GM12878 (cell line): ENCODE results near the gene TCF7L1. TPM values are rescaled to one million over a fixed set of nuclear protein-coding genes. Genes with fewer than 3 reads are reported as not detected.

Source experiments
- ATAC-seq: fragments of 200-7000 bp; cut with Tn5 transposase; 3 replicates; pipeline ENCODE4 v1.9.1; 2020; ENCODE audit warnings: mild to moderate bottlenecking, moderate library complexity
- BruUV-seq: library from RNA; stranded (reverse); fragments of 400-500 nt; replicated peaks from 2 replicates; lab custom pipeline; 2021; lab: Mats Ljungman, UMichigan
- CTCF ChIA-PET: fragments of 300-600 bp; sonication (Branson Sonifier 250); formaldehyde crosslinking; extraction: SDS; loops from one replicate; lab custom pipeline; 2021; ENCODE audit warnings: inconsistent platforms; lab: Yijun Ruan, JAX
- POLR2A ChIA-PET: fragments of 350-600 bp; formaldehyde crosslinking; extraction: SDS; loops from one replicate; lab custom pipeline; 2021; ENCODE audit warnings: inconsistent platforms; lab: Charles Lee
- RAD21 ChIA-PET: fragments of 300-600 bp; sonication (Branson Sonifier 250); formaldehyde crosslinking; loops from one replicate; lab custom pipeline; 2023; ENCODE audit warnings: antibody characterized with exemption; ENCODE audit not compliant: unreplicated experiment; lab: Charles Lee
- SMC1A ChIA-PET: fragments of 300-600 bp; sonication (Branson Sonifier 250); formaldehyde crosslinking; loops from one replicate; lab custom pipeline; 2023; ENCODE audit not compliant: unreplicated experiment, uncharacterized antibody; lab: Charles Lee
- DNase-seq: peaks from one replicate; pipeline ENCODE4 v3.0.0-alpha.2; 2011; ENCODE audit warnings: low read depth, low spot score
- FAIRE-seq: peaks from 3 replicates; lab custom pipeline; 2011; peaks lifted over from hg19 to GRCh38; lab: Jason Lieb, UNC
- H2AFZ ChIP-seq: 2 replicates; pipeline ENCODE4 v1.6.0; 2011; ENCODE audit warnings: low read depth, low read length, control low read depth; ENCODE audit not compliant: control insufficient read depth
- H3K27ac ChIP-seq: 2 replicates; pipeline ENCODE4 v1.5.1; 2011; ENCODE audit warnings: control low read depth; ENCODE audit not compliant: control insufficient read depth, insufficient read depth
- H3K27me3 ChIP-seq, 2 experiments: replicated peaks in 1 of 2; 2 replicates each; pipeline versions ENCODE4 v1.6.0 to v1.6.1; 2011; ENCODE audit warnings: low read length in 1 of 2; ENCODE audit not compliant: control insufficient read depth in 2 of 2, insufficient read depth in 2 of 2
- H3K36me3 ChIP-seq, 2 experiments: 2 replicates each; pipeline ENCODE4 v1.5.1; 2011; ENCODE audit warnings: low read length in 1 of 2; ENCODE audit not compliant: control insufficient read depth in 2 of 2, insufficient read depth in 2 of 2
- H3K4me1 ChIP-seq: 2 replicates; pipeline ENCODE4 v1.6.1; 2011; ENCODE audit warnings: mild to moderate bottlenecking, low read length, moderate library complexity, mixed read lengths; ENCODE audit not compliant: control insufficient read depth, insufficient read depth
- H3K4me2 ChIP-seq: 2 replicates; pipeline ENCODE4 v1.6.0; 2011; ENCODE audit warnings: control low read depth; ENCODE audit not compliant: control insufficient read depth, insufficient read depth
- H3K4me3 ChIP-seq: fragments of 200-600 bp; sonication (generic); 2 replicates; pipeline ENCODE4 v1.5.1; 2016
- H3K79me2 ChIP-seq: 2 replicates; pipeline ENCODE4 v1.6.0; 2011; ENCODE audit warnings: low read length; ENCODE audit not compliant: control insufficient read depth, insufficient read depth
- H3K9ac ChIP-seq: 2 replicates; pipeline ENCODE4 v1.8.0; 2011; ENCODE audit warnings: low read length, control low read depth, mixed read lengths; ENCODE audit not compliant: control insufficient read depth, insufficient read depth
- H3K9me3 ChIP-seq: replicated peaks from 3 replicates; pipeline ENCODE4 v1.5.1; 2011; ENCODE audit warnings: mild to moderate bottlenecking, low read length; ENCODE audit not compliant: control insufficient read depth, insufficient read depth
- H4K20me1 ChIP-seq: 2 replicates; pipeline ENCODE4 v1.6.0; 2011; ENCODE audit not compliant: control insufficient read depth, insufficient read depth
- BMI1 ChIP-seq: fragments of 450-650 bp; IDR thresholded peaks from 2 replicates; pipeline ENCODE4 v1.6.1; 2016; ENCODE audit warnings: mild to moderate bottlenecking, moderate library complexity, borderline replicate concordance
- CHD4 ChIP-seq: fragments of 200-600 bp; sonication (generic); IDR thresholded peaks from 2 replicates; pipeline ENCODE4 v1.6.1; 2016; ENCODE audit warnings: mild to moderate bottlenecking
- ESRRA ChIP-seq: IDR thresholded peaks from 2 replicates; pipeline ENCODE4 v1.6.1; 2012; ENCODE audit warnings: mild to moderate bottlenecking, low read length, improper control_type of control experiment
- KAT2A ChIP-seq: conservative IDR thresholded peaks from 2 replicates; pipeline ENCODE4 v1.6.1; 2011; ENCODE audit warnings: low read depth, low read length; ENCODE audit not compliant: control insufficient read depth
- MEF2B ChIP-seq: fragments of 450-650 bp; IDR thresholded peaks from 2 replicates; pipeline ENCODE4 v1.6.1; 2018; ENCODE audit warnings: mild to moderate bottlenecking, moderate library complexity; ENCODE audit not compliant: partially characterized antibody, poor library complexity, severe bottlenecking
- MYB ChIP-seq: fragments of 150-350 bp; IDR thresholded peaks from 2 replicates; pipeline ENCODE4 v1.6.1; 2014; ENCODE audit warnings: mild to moderate bottlenecking, low read depth, low read length, borderline replicate concordance
- PML ChIP-seq: IDR thresholded peaks from 2 replicates; pipeline ENCODE4 v1.6.1; 2012; ENCODE audit warnings: low read length, inconsistent platforms
- RUNX3 ChIP-seq: IDR thresholded peaks from 2 replicates; pipeline ENCODE4 v1.6.1; 2012; ENCODE audit warnings: low read length, inconsistent platforms
- STAT3 ChIP-seq: IDR thresholded peaks from 2 replicates; pipeline ENCODE4 v1.6.1; 2011; ENCODE audit warnings: low read depth, low read length, improper control_type of control experiment
- TARDBP ChIP-seq: IDR thresholded peaks from 2 replicates; pipeline ENCODE4 v1.6.1; 2016; ENCODE audit warnings: borderline replicate concordance
- ZNF24 ChIP-seq: fragments of 450-650 bp; IDR thresholded peaks from 2 replicates; pipeline ENCODE4 v1.6.1; 2017; ENCODE audit warnings: antibody characterized with exemption, mild to moderate bottlenecking
- WGBS: methylation state at CpG from one replicate; pipeline ENCODE4 v1.1.6; 2016; ENCODE audit warnings: low lambda C conversion rate; ENCODE audit not compliant: insufficient replicate concordance, insufficient coverage; ENCODE audit errors: missing lambda C conversion rate; 5-methylcytosine and 5-hydroxymethylcytosine counted together
- in situ Hi-C: fragments of 300-500 bp; cut with MboI; formaldehyde crosslinking; loops from 9 replicates; pipeline ENCODE4 v1.14.3; 2018; ENCODE audit warnings: mixed read lengths
- intact Hi-C: fragments of 100-400 bp; cut with micrococcal nuclease; formaldehyde crosslinking; loops from one replicate; pipeline ENCODE4 v1.14.2; 2022; ENCODE audit not compliant: unreplicated experiment
- polyA plus RNA-seq, 11 experiments: library from polyadenylated mRNA; depleted of rRNA in 4 of 11; unstranded in 6 of 11; stranded (reverse) in 5 of 11; fragments of >200 nt; fragmentation: Nextera tagmentation in 4 of 11; fragmentation: Illumina TruSeq in 1 of 11; extraction: Ambion mirVana in 4 of 11; extraction: Trizol in 1 of 11; gene quantifications; 1 replicate in 1 of 11; 2 replicates in 10 of 11; pipeline versions ENCODE4 v1.2.1 to v1.2.3, GENCODE V29; 2011 to 2016; ENCODE audit warnings: inconsistent platforms in 2 of 11, missing spikeins in 2 of 11, low read depth in 1 of 11
- total RNA-seq, 4 experiments: library from RNA; depleted of rRNA in 3 of 4; stranded (reverse); fragments of >200 nt in 3 of 4; fragmentation: Illumina TruSeq in 1 of 4; extraction: Trizol in 1 of 4; gene quantifications; 2 replicates each; pipeline versions ENCODE4 v1.2.1 to v1.2.3, GENCODE V29; 2013 to 2021
- TF ChIP-seq, protein P1 (sequence below): fragments of 450-650 bp; IDR thresholded peaks from 2 replicates; pipeline ENCODE4 v1.6.1; 2016; ENCODE audit warnings: mild to moderate bottlenecking, moderate library complexity, borderline replicate concordance
- TF ChIP-seq, protein P2 (sequence below), 3 experiments: IDR thresholded peaks in 2 of 3; conservative IDR thresholded peaks in 1 of 3; 2 replicates each; pipeline ENCODE4 v1.5.1; 2011; ENCODE audit warnings: low read depth in 3 of 3, low read length in 3 of 3, mild to moderate bottlenecking in 3 of 3, control low read depth in 2 of 3, moderate library complexity in 2 of 3, inconsistent platforms in 1 of 3, mixed read lengths in 1 of 3; ENCODE audit not compliant: control insufficient read depth in 2 of 3, insufficient read depth in 1 of 3; ENCODE audit errors: extremely low read depth in 1 of 3
- TF ChIP-seq, protein P3 (sequence below): fragments of 450-650 bp; IDR thresholded peaks from 2 replicates; pipeline ENCODE4 v1.6.1; 2017; ENCODE audit warnings: mild to moderate bottlenecking, low read depth, inconsistent platforms; ENCODE audit not compliant: poor library complexity, severe bottlenecking

TCF7L1 gene
- total and polyA plus RNA-seq, 10 of the 15 experiments (the other 5 are each of a cell fraction or from before 2014, with no cell fraction given), result 0.03 to 0.11 (median 0.10) TPM; not detected in 7

DNA sequence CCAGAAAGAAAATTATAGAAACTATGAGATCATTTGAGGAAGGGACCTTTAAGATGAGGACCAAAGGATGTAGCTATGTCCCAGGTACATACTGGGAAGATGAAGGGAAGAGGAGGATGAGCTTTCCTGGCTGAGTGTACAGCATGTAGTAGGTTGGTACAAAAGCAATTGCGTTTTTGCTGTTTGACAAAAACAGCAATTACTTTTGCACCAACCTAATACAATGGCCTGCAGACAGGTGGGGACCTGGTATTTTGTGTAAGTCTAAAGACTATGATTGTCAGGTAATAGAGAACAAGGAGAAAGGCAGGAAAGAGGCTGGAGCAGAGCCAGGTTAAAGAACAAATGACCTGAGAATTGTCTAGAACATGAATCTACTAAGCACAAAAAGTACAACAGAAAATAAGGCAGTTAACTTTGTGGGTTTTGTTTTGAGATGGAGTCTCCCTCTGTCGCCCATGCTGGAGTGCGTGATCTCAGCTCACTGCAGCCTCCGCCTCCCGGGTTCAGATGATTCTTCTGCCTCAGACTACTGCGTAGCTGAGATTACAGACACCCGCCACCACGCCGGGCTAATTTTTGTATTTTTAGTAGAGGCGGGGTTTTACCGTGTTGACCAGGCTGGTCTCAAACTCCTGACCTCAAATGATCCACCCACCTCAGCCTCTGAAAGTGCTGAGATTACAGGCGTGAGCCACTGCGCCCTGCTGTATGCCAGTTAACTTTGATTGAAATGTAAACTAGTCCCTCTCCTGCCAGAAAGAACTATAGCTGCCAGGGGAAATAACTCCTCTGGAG lies 197.8 kb downstream of the TCF7L1 start:
- ATAC-seq (peak; percentile 25), FAIRE-seq (peak; percentile 81), DNase-seq (no peak)
- H3K27me3 ChIP-seq, result no peaks in the 10 kb centered on the region
- H3K9ac ChIP-seq, result 0 out of 2 replicates have a peak overlapping the region, but pooled peaks have one; percentile 7
- H3K9me3 ChIP-seq, result no peaks in the 10 kb centered on the region
- peaks cover 24% of the 10 kb centered on the region for H3K79me2 ChIP-seq
- POLR2A ChIA-PET, result interaction anchor here (1.4 kb wide), 1 partner anchor 20 kb away, joined by 4 read pairs; no protein-coding TSS in a partner anchor
- in situ Hi-C loops (no loop called here), intact Hi-C loops (no loop called here)
- H3K4me1 ChIP-seq, result peaks cover 17% of the 10 kb centered on the region
- H3K4me2 ChIP-seq, result peak overlapping the region; percentile 81
- H2AFZ ChIP-seq, result peak overlapping the region; percentile 71
- no TSS peak for BruUV-seq
- CTCF ChIA-PET, result interaction anchor here (0.8 to 1.4 kb wide), 3 partner anchors 16 to 65 kb away, joined by 3 read pairs; no protein-coding TSS in a partner anchor
- no peak overlapping the region; the same call in 1 of the 2 replicates for H3K27ac ChIP-seq
- under 1% methylated on average over 13 of the region's 13 CpGs for WGBS
- RAD21 ChIA-PET, result interaction anchor here (1.4 kb wide), 1 partner anchor 23 kb away, joined by 4 read pairs; the partner anchor contains the start of genes ELMOD3 and RETSAT
- H4K20me1 ChIP-seq, result peaks cover 2% of the 10 kb centered on the region; the same call in 1 of the 2 replicates
- no peak overlapping the region; the same call in 1 of the 2 replicates for H3K4me3 ChIP-seq
- SMC1A ChIA-PET, result interaction anchor here (0.7 to 0.8 kb wide), 2 partner anchors 26 to 221 kb away, joined by 3 to 5 read pairs; no protein-coding TSS in a partner anchor
- no peaks in the 10 kb centered on the region for H3K36me3 ChIP-seq
- no peak for TF ChIP-seq CHD4
- no peak for TF ChIP-seq MEF2B
- no peak for TF ChIP-seq MYB
- no peak for TF ChIP-seq KAT2A
- TF ChIP-seq TARDBP, result no peak
- 0 out of 2 replicates have a peak, but pooled peaks have one; percentile 27 for TF ChIP-seq PML
- TF ChIP-seq BMI1, result no peak
- no peak for TF ChIP-seq STAT3
- TF ChIP-seq, protein P1, sequence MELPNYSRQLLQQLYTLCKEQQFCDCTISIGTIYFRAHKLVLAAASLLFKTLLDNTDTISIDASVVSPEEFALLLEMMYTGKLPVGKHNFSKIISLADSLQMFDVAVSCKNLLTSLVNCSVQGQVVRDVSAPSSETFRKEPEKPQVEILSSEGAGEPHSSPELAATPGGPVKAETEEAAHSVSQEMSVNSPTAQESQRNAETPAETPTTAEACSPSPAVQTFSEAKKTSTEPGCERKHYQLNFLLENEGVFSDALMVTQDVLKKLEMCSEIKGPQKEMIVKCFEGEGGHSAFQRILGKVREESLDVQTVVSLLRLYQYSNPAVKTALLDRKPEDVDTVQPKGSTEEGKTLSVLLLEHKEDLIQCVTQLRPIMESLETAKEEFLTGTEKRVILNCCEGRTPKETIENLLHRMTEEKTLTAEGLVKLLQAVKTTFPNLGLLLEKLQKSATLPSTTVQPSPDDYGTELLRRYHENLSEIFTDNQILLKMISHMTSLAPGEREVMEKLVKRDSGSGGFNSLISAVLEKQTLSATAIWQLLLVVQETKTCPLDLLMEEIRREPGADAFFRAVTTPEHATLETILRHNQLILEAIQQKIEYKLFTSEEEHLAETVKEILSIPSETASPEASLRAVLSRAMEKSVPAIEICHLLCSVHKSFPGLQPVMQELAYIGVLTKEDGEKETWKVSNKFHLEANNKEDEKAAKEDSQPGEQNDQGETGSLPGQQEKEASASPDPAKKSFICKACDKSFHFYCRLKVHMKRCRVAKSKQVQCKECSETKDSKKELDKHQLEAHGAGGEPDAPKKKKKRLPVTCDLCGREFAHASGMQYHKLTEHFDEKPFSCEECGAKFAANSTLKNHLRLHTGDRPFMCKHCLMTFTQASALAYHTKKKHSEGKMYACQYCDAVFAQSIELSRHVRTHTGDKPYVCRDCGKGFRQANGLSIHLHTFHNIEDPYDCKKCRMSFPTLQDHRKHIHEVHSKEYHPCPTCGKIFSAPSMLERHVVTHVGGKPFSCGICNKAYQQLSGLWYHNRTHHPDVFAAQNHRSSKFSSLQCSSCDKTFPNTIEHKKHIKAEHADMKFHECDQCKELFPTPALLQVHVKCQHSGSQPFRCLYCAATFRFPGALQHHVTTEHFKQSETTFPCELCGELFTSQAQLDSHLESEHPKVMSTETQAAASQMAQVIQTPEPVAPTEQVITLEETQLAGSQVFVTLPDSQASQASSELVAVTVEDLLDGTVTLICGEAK, result peak; percentile 31; the same call in 1 of the 2 replicates
- TF ChIP-seq RUNX3, result peak; percentile 50
- TF ChIP-seq, protein P2, sequence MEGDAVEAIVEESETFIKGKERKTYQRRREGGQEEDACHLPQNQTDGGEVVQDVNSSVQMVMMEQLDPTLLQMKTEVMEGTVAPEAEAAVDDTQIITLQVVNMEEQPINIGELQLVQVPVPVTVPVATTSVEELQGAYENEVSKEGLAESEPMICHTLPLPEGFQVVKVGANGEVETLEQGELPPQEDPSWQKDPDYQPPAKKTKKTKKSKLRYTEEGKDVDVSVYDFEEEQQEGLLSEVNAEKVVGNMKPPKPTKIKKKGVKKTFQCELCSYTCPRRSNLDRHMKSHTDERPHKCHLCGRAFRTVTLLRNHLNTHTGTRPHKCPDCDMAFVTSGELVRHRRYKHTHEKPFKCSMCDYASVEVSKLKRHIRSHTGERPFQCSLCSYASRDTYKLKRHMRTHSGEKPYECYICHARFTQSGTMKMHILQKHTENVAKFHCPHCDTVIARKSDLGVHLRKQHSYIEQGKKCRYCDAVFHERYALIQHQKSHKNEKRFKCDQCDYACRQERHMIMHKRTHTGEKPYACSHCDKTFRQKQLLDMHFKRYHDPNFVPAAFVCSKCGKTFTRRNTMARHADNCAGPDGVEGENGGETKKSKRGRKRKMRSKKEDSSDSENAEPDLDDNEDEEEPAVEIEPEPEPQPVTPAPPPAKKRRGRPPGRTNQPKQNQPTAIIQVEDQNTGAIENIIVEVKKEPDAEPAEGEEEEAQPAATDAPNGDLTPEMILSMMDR (IDR thresholded peaks at IDR 0.05 in 2 of 3, conservative IDR thresholded peaks at IDR 0.05 in 1 of 3; ENCODE audit: control insufficient read depth in 2 of 3, extremely low read depth in 1 of 3, insufficient read depth in 1 of 3, low read depth in 3 of 3, low read length in 3 of 3), result no peak
- TF ChIP-seq, protein P3, sequence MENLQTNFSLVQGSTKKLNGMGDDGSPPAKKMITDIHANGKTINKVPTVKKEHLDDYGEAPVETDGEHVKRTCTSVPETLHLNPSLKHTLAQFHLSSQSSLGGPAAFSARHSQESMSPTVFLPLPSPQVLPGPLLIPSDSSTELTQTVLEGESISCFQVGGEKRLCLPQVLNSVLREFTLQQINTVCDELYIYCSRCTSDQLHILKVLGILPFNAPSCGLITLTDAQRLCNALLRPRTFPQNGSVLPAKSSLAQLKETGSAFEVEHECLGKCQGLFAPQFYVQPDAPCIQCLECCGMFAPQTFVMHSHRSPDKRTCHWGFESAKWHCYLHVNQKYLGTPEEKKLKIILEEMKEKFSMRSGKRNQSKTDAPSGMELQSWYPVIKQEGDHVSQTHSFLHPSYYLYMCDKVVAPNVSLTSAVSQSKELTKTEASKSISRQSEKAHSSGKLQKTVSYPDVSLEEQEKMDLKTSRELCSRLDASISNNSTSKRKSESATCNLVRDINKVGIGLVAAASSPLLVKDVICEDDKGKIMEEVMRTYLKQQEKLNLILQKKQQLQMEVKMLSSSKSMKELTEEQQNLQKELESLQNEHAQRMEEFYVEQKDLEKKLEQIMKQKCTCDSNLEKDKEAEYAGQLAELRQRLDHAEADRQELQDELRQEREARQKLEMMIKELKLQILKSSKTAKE, result peak; percentile 52
- TF ChIP-seq ESRRA, result no peak
- no peak for TF ChIP-seq ZNF24
